ENCODE results near the gene NOC2L. TPM values are rescaled to one million over a fixed set of nuclear protein-coding genes. Genes with fewer than 3 reads are reported as not detected.

NOC2L gene
- total and polyA plus RNA-seq, 7 experiments from 2014 or later = 46.6 to 88.3 (median 67.9) TPM

GRCh38 chr1:967466-968343, 8.6 kb upstream of the NOC2L start:
- Mint-ChIP-seq H3K36me3 (peaks cover 0 to 5% (median 0%) of the 10 kb centered on the region in 5 donors), H3K27me3 (peaks cover 4 to 15% (median 5%) of the 10 kb centered on the region in 5 donors), H3K4me1 (peaks cover 0 to 6% (median 0%) of the 10 kb centered on the region in 7 donors), H3K4me3 (peak overlapping the region in 3 of 10 donors; percentile 0 to 83 (median 37)), H3K27ac (no peak overlapping the region), H3K9me3 (peaks cover 0 to 4% (median 0%) of the 10 kb centered on the region in 11 donors)
- DNase-seq (no peak), ATAC-seq (no peak)
- Histone ChIP-seq H3K9me3 (ENCODE audit: control insufficient read depth in 2 of 3, low read length in 3 of 3) (no peaks in the 10 kb centered on the region), H3K36me3 (ENCODE audit: control insufficient read depth in 2 of 3, insufficient read depth in 3 of 3, low read length in 3 of 3) (peaks cover 0 to 5% (median 0%) of the 10 kb centered on the region in 3 experiments), H3K27ac (ENCODE audit: low read depth, low read length) (no peak overlapping the region), H3K27me3 (ENCODE audit: control insufficient read depth in 2 of 2, insufficient read depth in 2 of 2, low read length in 2 of 2) (no peaks in the 10 kb centered on the region), H3K4me3 (ENCODE audit: low read length) (no peak overlapping the region), H3K4me1 (ENCODE audit: control insufficient read depth in 2 of 2, insufficient read depth in 2 of 2, low read length in 2 of 2) (peaks cover 4 to 5% of the 10 kb centered on the region in 2 donors)
- CTCF ChIA-PET = interaction anchor here (1.7 kb wide), 1 partner anchor 9 kb away, joined by 8 read pairs; no protein-coding TSS in a partner anchor
- intact Hi-C loops (cut with micrococcal nuclease) = loop anchor here in 1 of 2 donors (1.0 kb wide), 1 partner anchor 8 kb away; the partner anchor contains the start of gene NOC2L
- POLR2A ChIA-PET = no interaction called here

- peaks cover 0 to 9% (median 0%) of the 10 kb centered on the region in 7 donors for H3K4me1 Mint-ChIP-seq
- ChIA-PET POLR2A (interaction anchor here (0.7 kb wide), 1 partner anchor 28 kb away, joined by 3 read pairs; no protein-coding TSS in a partner anchor), CTCF (interaction anchor here (0.6 to 1.7 kb wide), 2 partner anchors 10 to 146 kb away, joined by 3 to 8 read pairs; no protein-coding TSS in a partner anchor)
- peaks cover 4 to 15% (median 5%) of the 10 kb centered on the region in 5 donors for H3K27me3 Mint-ChIP-seq
- peaks cover 0 to 4% (median 0%) of the 10 kb centered on the region in 11 donors for H3K9me3 Mint-ChIP-seq
- DNase-seq (peak; percentile 28 to 78 (median 51)), ATAC-seq (peak; percentile 85)
- H3K36me3 Mint-ChIP-seq = peaks cover 0 to 8% (median 0%) of the 10 kb centered on the region in 5 donors
- peaks cover 0 to 12% (median 0%) of the 10 kb centered on the region in 3 experiments for H3K36me3 ChIP-seq (ENCODE audit: control insufficient read depth in 2 of 3, insufficient read depth in 3 of 3, low read length in 3 of 3)
- H3K27ac Mint-ChIP-seq = peak overlapping the region in 1 of 9 donors; percentile 86
- H3K4me3 Mint-ChIP-seq = peak overlapping the region; percentile 51 to 91 (median 79)
- peak overlapping the region; percentile 36 for H3K27ac ChIP-seq (ENCODE audit: low read depth, low read length)
- peaks cover 4 to 5% of the 10 kb centered on the region in 2 donors for H3K4me1 ChIP-seq (ENCODE audit: control insufficient read depth in 2 of 2, insufficient read depth in 2 of 2, low read length in 2 of 2)
- intact Hi-C loops (cut with micrococcal nuclease) = loop anchor here in 1 of 2 donors (1.0 kb wide), 1 partner anchor 8 kb away; the partner anchor contains the start of gene NOC2L
- peak overlapping the region; percentile 78 for H3K4me3 ChIP-seq (ENCODE audit: low read length)
- no peaks in the 10 kb centered on the region for H3K9me3 ChIP-seq (ENCODE audit: control insufficient read depth in 2 of 3, low read length in 3 of 3)
- H3K27me3 ChIP-seq (ENCODE audit: control insufficient read depth in 2 of 2, insufficient read depth in 2 of 2, low read length in 2 of 2) = no peaks in the 10 kb centered on the region
These were observed 7.7 kb upstream of the NOC2L start for GRCh38 chr1:966704-967300.

- Histone ChIP-seq H3K27me3 (ENCODE audit: control insufficient read depth in 2 of 2, insufficient read depth in 2 of 2, low read length in 2 of 2) (no peaks in the 10 kb centered on the region), H3K36me3 (ENCODE audit: control insufficient read depth in 2 of 3, insufficient read depth in 3 of 3, low read length in 3 of 3) (peaks cover 0 to 12% (median 0%) of the 10 kb centered on the region in 3 experiments), H3K27ac (ENCODE audit: low read depth, low read length) (peak within 1 kb of the TSS; percentile 36), H3K4me1 (ENCODE audit: control insufficient read depth in 2 of 2, insufficient read depth in 2 of 2, low read length in 2 of 2) (peaks cover 4 to 5% of the 10 kb centered on the region in 2 donors), H3K9me3 (ENCODE audit: control insufficient read depth in 2 of 3, low read length in 3 of 3) (no peaks in the 10 kb centered on the region), H3K4me3 (ENCODE audit: low read length) (peak within 1 kb of the TSS; percentile 78)
- ChIA-PET POLR2A (no interaction called here), CTCF (interaction anchor here (1.7 kb wide), 1 partner anchor 10 kb away, joined by 8 read pairs; no protein-coding TSS in a partner anchor)
- peak within 1 kb of the TSS in 1 of 9 donors; percentile 86 for H3K27ac Mint-ChIP-seq
- H3K36me3 Mint-ChIP-seq = peaks cover 0 to 8% (median 0%) of the 10 kb centered on the region in 5 donors
- peak within 1 kb of the TSS; percentile 51 to 91 (median 79) for H3K4me3 Mint-ChIP-seq
- peak in 1 of 9 donors; percentile 47 for DNase-seq
- intact Hi-C loops (cut with micrococcal nuclease) = no loop called here
- H3K4me1 Mint-ChIP-seq = peaks cover 0 to 14% (median 0%) of the 10 kb centered on the region in 7 donors
- H3K9me3 Mint-ChIP-seq = peaks cover 0 to 4% (median 0%) of the 10 kb centered on the region in 11 donors
- peaks cover 4 to 15% (median 5%) of the 10 kb centered on the region in 5 donors for H3K27me3 Mint-ChIP-seq
- ATAC-seq = peak; percentile 47
These were observed 7.2 kb upstream of the NOC2L start, which contains the start of gene PLEKHN1 for GRCh38 chr1:966135-966703. PLEKHN1 (plus strand) TSS chr1:966482; CDS start chr1:966532, 50 bp downstream.

GRCh38 chr1:965526-966134, 6.6 kb upstream of the NOC2L start:
- no peak overlapping the region for H3K27ac ChIP-seq (ENCODE audit: low read depth, low read length)
- Mint-ChIP-seq H3K27ac (no peak overlapping the region), H3K9me3 (peaks cover 0 to 4% (median 0%) of the 10 kb centered on the region in 11 donors), H3K4me3 (peak overlapping the region in 5 of 10 donors; percentile 38 to 83 (median 50)), H3K36me3 (peaks cover 0 to 8% (median 0%) of the 10 kb centered on the region in 5 donors), H3K4me1 (peaks cover 0 to 14% (median 0%) of the 10 kb centered on the region in 7 donors), H3K27me3 (peaks cover 4 to 15% (median 5%) of the 10 kb centered on the region in 5 donors)
- DNase-seq (no peak), ATAC-seq (no peak)
- H3K4me1 ChIP-seq (ENCODE audit: control insufficient read depth in 2 of 2, insufficient read depth in 2 of 2, low read length in 2 of 2) = peaks cover 4 to 5% of the 10 kb centered on the region in 2 donors
- CTCF ChIA-PET = no interaction called here
- intact Hi-C loops (cut with micrococcal nuclease) = no loop called here
- POLR2A ChIA-PET = no interaction called here
- H3K36me3 ChIP-seq (ENCODE audit: control insufficient read depth in 2 of 3, insufficient read depth in 3 of 3, low read length in 3 of 3) = peaks cover 0 to 12% (median 0%) of the 10 kb centered on the region in 3 experiments
- no peak overlapping the region for H3K4me3 ChIP-seq (ENCODE audit: low read length)
- no peaks in the 10 kb centered on the region for H3K9me3 ChIP-seq (ENCODE audit: control insufficient read depth in 2 of 3, low read length in 3 of 3)
- H3K27me3 ChIP-seq (ENCODE audit: control insufficient read depth in 2 of 2, insufficient read depth in 2 of 2, low read length in 2 of 2) = no peaks in the 10 kb centered on the region

GRCh38 chr1:964691-965525, 5.9 kb upstream of the NOC2L start:
- DNase-seq (no peak), ATAC-seq (no peak)
- no peaks in the 10 kb centered on the region for H3K27me3 ChIP-seq (ENCODE audit: control insufficient read depth in 2 of 2, insufficient read depth in 2 of 2, low read length in 2 of 2)
- Mint-ChIP-seq H3K4me1 (peaks cover 0 to 14% (median 0%) of the 10 kb centered on the region in 7 donors), H3K9me3 (peaks cover 0 to 4% (median 0%) of the 10 kb centered on the region in 11 donors), H3K4me3 (peak overlapping the region in 6 of 10 donors; percentile 20 to 83 (median 44)), H3K36me3 (peaks cover 0 to 8% (median 0%) of the 10 kb centered on the region in 5 donors), H3K27me3 (peaks cover 4 to 15% (median 5%) of the 10 kb centered on the region in 5 donors), H3K27ac (no peak overlapping the region)
- H3K4me1 ChIP-seq (ENCODE audit: control insufficient read depth in 2 of 2, insufficient read depth in 2 of 2, low read length in 2 of 2) = peaks cover 4 to 5% of the 10 kb centered on the region in 2 donors
- intact Hi-C loops (cut with micrococcal nuclease) = no loop called here
- H3K9me3 ChIP-seq (ENCODE audit: control insufficient read depth in 2 of 3, low read length in 3 of 3) = no peaks in the 10 kb centered on the region
- H3K27ac ChIP-seq (ENCODE audit: low read depth, low read length) = no peak overlapping the region
- POLR2A ChIA-PET = no interaction called here
- peaks cover 0 to 12% (median 0%) of the 10 kb centered on the region in 3 experiments for H3K36me3 ChIP-seq (ENCODE audit: control insufficient read depth in 2 of 3, insufficient read depth in 3 of 3, low read length in 3 of 3)
- CTCF ChIA-PET = no interaction called here
- no peak overlapping the region for H3K4me3 ChIP-seq (ENCODE audit: low read length)
